Middle frontal gyrus (tissue), 1 donor: ENCODE data around the gene ADRA2C.

Experiments
- DNase-seq: peaks from one replicate; pipeline ENCODE4 v3.0.0-alpha.2; 2015; ENCODE audit warnings: low spot score; ENCODE audit errors: extremely low spot score

Gene ADRA2C

DNA sequence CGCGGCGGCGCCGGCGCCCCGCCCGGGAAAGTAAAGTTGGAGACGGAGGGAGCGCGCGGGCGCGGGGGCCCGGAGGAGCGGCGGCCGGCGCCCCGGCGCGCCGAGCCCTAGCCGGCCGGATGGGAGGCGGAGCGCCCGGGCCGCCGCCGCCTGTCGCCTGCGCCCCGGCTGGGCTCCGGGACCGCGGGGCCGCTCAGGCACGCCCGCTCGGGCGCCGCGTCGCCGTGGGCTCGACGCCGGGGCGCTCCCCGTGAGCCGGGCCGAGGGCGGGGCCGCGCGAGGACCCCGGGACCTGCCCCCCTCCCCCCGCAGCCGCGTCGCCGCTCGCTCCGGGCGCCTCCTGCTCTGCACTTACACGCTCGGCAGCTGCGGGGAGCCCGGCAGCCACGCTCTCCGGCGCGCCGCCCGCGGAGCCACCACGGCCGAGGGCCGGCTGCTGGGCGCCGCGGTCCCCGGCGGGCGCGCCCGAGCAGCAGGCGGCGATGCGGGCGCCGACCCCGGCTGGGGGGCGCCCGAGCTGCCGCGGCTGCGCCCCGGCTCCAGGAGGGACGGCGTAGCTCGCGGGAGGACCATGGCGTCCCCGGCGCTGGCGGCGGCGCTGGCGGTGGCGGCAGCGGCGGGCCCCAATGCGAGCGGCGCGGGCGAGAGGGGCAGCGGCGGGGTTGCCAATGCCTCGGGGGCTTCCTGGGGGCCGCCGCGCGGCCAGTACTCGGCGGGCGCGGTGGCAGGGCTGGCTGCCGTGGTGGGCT is at the start of gene ADRA2C:
Gene ADRA2C (plus strand): TSS at position 350 of the 749 bp plus-strand sequence. CDS start 222 bp downstream, at position 572.
- no peak for DNase-seq

GRCh38 chr4:3716631-3717235 is 49.5 kb upstream of the ADRA2C start:
- DNase-seq: no peak

DNA sequence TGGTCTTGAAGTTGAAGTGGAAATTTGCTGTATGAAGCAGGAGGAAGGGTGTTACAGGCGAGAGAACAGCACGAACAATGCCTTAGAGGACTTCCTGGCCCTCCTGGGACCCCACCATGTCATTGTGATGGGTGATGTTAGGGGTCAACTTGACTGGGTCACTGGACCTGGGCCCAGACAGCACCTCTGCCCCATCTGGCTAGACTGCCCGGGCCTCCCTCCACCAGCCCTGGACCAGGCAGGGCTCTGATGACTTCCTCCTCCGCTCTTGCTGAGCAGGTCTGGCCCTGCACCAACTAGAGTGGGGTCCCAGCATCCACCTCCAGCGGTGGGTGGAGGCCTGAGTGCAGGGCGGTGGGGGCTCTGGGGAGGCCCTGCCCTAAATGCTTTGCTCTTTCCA is 48.9 kb upstream of the ADRA2C start:
- DNase-seq: no peak

GRCh38 chr4:3718462-3718861 is 47.7 kb upstream of the ADRA2C start:
- no peak for DNase-seq

DNA sequence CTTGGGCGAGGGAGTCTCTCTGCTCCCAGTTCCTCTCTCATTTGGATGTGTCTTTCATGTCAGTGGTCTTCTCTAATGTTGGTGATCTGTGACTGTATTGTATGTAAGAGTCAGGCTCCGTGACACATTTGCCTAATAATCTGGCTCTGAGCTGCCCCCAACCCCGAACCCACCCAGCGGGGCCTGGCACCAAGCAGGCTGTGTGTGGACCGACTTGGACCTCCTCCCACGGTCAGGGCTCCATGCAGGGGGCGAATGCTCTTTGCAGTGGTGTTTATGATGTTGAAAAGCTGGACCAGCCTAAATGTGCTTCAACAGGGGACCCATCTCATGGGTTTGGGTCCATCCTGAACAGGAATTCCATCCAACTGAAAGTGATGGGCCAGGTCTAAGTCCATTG is 47.0 kb upstream of the ADRA2C start:
- DNase-seq: no peak

DNA sequence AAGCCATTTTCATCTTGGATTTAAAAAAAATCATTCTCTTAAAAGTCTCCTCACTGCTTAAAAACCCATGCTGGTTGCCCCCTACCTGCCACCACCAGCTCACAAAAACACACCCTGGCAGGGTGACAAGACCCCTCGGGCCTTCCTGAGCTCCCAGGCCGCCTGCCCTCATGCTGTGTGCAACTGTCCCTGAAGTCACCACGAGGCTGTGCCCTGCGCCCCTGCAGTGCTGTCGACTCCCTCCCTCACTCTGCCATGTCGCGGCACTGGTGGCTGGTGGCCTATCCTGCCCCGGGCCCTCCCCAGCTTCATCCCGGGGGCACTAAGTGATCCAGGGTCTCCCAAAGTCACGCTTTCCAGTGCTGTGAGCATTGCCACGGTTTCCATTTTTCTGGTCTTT is 46.3 kb upstream of the ADRA2C start:
- DNase-seq: no peak

GRCh38 chr4:3720466-3720865 is 45.7 kb upstream of the ADRA2C start:
- no peak for DNase-seq

DNA sequence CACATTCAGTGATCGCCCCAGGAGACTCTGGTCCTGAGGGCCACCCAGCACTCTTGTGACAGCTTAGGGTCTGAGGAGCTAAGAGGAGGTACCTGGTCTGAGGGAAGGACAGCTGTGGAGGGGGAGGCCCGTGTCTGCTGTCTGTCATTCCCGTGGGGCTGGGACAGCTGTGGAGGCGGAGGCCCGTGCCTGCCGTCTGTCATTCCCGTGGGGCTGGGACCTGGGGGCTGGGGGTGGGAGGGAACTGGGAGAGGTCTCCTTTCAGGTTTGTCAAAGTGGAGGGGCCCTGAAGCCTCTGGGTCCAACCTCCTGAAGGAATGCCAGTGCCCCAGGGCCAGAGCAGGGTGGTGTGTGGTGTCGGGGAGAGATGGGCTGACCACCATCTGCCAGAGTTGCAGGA is 45.0 kb upstream of the ADRA2C start:
- DNase-seq: no peak

GRCh38 chr4:3721627-3722026 is 44.6 kb upstream of the ADRA2C start:
- DNase-seq: no peak

DNA sequence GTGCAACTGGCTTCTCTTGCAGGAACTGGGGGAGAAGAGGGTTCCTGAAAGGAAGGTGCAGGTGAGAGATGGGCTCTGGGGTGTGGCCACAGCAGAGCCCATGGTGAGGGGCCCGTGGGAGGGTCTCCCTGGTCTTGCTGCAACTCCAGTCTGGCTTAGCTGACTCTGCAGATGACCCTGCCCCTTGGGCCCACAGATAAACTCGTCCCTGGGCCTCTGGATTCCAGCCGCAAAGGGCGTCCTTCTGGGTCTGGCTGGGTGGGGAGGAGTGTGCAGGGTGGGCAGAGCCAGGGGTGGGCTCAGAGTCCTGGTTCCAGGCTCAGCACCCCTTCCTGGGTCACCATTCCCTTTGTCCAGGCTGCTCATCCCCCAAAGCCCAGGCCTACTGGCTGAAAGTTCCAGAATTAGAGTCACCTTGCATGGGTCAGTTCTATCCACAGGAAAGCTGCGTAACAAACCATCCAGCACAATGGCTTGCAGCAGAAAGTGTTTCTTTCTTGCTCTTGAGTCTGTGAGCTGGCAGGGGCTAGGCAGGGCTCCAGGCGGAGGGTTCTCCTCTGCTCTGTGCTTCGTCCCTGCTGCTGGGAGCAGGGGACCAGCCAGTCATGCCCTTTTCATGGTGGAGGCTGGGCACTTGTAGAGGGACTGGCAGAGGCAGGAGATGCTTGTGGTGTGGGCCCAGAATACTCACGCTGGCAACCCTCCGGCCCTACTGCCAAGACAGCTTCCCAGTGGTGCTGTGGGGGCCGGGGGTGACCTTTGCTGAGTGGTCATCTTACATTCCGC is 43.5 kb upstream of the ADRA2C start:
- DNase-seq: no peak

DNA sequence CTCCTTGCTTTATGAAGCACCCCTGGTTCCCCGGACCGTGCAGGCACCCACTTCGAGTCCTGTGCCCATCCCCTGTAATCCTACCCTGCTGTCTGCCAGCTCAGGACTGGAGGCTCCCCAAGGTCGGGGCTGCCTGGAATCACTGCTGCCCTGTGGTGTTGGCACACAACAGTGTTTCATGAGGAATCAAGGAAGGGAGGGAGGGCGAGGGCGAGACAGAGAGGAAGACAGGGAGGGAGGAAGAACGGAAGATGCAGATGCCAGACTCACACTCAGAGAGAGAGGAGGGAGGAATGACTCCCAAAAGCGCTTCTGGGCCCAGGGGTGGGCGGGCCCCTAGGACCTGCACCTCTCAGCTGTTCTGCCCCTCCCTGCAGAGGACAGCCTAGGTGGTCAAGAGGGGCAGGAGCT is 42.9 kb upstream of the ADRA2C start:
- DNase-seq: no peak

- no peak for DNase-seq
Measured at GRCh38 chr4:3724319-3725231, 41.6 kb upstream of the ADRA2C start.

- DNase-seq: no peak
Measured at GRCh38 chr4:3725936-3726870, 40.0 kb upstream of the ADRA2C start.

DNA sequence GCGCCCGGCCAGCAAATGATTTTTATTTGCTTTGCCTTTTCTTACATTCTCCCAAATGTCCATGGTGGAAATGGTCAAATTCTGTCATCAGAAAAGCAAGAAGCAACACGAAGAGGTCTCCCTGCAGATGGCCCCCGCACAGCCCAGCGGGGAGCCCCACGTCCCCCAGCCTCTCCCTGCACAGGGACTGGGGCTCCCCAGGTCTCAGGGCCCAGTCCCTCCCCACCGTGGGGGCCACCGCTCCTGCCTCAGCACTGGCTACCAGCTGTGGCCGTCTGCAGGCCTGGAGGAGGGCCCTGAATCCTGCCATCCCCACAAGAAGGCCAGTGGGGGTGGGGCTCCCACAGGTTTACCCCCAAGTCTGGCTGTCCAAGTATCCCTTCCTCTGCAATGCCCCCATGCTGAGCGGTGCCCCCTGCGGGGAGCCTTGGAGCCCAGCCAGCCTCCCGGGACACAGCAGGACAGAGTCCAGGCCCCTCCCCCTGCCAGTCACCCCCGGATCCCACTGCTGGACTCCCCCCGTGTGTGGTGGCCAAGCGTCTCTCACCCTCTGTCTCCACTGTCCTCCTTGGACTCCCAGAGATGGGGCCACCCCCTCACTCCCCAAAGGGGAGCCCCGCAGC is 38.2 kb upstream of the ADRA2C start:
- no peak for DNase-seq

GRCh38 chr4:3729188-3729881 is 36.9 kb upstream of the ADRA2C start:
- no peak for DNase-seq

- DNase-seq: no peak
Measured at GRCh38 chr4:3729882-3730226, 36.3 kb upstream of the ADRA2C start.

DNA sequence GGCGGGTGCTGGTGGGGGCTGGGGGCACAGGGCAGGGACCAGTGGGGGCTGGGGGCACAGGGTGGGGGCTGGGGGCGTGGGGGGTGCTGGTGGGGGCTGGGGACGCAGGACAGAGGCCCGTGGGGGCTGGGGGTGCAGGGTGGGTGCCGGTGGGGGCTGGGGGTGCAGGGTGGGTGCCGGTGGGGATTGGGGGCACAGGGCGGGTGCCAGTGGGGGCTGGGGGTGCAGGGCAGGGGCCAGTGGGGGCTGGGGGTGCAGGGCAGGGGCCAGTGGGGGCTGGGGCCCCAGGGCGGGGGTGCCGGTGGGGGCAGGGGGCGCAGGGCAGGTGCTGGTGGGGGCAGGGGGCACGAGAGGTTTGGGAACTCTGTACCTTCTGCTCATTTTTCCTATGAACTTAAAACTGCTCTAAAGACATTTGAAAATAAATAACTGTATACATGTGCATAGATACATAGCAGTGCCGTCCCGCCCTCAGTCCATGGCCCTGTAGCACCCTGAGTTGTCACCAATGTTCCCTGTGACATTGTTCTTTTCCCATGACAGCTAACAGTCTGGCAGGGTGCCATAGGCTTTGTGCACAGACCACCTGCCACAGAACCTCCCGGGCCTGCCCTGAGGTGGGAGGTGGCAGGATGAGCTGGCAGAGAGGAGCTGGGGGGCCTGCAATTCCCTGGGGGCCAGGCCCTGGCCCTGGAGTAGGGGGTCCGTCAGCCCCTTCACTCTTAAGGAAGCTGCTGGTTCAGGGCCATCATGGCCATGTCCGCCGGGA is 35.6 kb upstream of the ADRA2C start:
- DNase-seq: no peak
